Kidney epithelial cell (primary cell): ENCODE results near the gene LGR6. TPM values are rescaled to one million over a fixed set of nuclear protein-coding genes. Genes with fewer than 3 reads are reported as not detected.

Experiments
- DNase-seq: peaks from one replicate; pipeline ENCODE4 v3.0.0-alpha.2; 2010; ENCODE audit warnings: low read depth
- H3K27me3 ChIP-seq: 2 replicates; pipeline ENCODE4 v1.6.0; 2011; ENCODE audit warnings: low read length; ENCODE audit not compliant: control insufficient read depth, insufficient read depth
- H3K36me3 ChIP-seq: 2 replicates; pipeline ENCODE4 v1.5.1; 2011; ENCODE audit warnings: low read length; ENCODE audit not compliant: control insufficient read depth, insufficient read depth
- H3K4me3 ChIP-seq: 2 replicates; pipeline ENCODE4 v1.5.1; 2011; ENCODE audit warnings: low read depth, mild to moderate bottlenecking, control low read depth, low read length
- total RNA-seq: library from RNA; depleted of rRNA; stranded (reverse); fragments of >200 nt; gene quantifications from 2 replicates; pipeline ENCODE4 v1.2.3, GENCODE V29; 2015
- TF ChIP-seq, protein P1 (sequence below): IDR thresholded peaks from 2 replicates; pipeline ENCODE4 v1.5.1; 2011; ENCODE audit warnings: mild to moderate bottlenecking, moderate library complexity, low read length, control low read depth, inconsistent platforms; ENCODE audit not compliant: insufficient read depth, poor library complexity, severe bottlenecking

LGR6 gene
- total RNA-seq, 1 donor from 2014 or later: 0.08 TPM

DNA sequence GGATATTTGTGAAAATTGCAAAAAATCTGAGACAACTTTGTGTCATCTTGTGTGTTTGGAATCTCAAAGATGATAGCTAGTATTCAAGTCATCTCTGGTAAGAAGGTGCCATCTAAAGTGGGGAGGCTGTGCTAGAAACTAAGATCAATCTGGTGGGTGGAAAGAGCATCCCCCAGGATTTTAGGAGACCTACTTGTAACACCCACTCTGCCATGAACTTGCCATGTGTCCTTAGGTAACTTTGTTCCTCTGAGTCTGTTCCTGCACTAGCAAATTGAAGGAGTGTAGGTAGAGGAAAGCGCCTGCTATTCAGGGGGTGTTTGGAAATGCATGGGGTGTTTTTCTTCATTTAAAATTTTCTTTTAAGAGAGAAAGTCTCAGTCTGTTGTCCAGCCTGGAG is 24.4 kb downstream of the LGR6 start:
- no peak overlapping the region for H3K4me3 ChIP-seq
- DNase-seq: no peak
- H3K27me3 ChIP-seq: peaks cover 48% of the 10 kb centered on the region
- TF ChIP-seq, protein P1, sequence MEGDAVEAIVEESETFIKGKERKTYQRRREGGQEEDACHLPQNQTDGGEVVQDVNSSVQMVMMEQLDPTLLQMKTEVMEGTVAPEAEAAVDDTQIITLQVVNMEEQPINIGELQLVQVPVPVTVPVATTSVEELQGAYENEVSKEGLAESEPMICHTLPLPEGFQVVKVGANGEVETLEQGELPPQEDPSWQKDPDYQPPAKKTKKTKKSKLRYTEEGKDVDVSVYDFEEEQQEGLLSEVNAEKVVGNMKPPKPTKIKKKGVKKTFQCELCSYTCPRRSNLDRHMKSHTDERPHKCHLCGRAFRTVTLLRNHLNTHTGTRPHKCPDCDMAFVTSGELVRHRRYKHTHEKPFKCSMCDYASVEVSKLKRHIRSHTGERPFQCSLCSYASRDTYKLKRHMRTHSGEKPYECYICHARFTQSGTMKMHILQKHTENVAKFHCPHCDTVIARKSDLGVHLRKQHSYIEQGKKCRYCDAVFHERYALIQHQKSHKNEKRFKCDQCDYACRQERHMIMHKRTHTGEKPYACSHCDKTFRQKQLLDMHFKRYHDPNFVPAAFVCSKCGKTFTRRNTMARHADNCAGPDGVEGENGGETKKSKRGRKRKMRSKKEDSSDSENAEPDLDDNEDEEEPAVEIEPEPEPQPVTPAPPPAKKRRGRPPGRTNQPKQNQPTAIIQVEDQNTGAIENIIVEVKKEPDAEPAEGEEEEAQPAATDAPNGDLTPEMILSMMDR: no peak
- H3K36me3 ChIP-seq: no peaks in the 10 kb centered on the region

DNA sequence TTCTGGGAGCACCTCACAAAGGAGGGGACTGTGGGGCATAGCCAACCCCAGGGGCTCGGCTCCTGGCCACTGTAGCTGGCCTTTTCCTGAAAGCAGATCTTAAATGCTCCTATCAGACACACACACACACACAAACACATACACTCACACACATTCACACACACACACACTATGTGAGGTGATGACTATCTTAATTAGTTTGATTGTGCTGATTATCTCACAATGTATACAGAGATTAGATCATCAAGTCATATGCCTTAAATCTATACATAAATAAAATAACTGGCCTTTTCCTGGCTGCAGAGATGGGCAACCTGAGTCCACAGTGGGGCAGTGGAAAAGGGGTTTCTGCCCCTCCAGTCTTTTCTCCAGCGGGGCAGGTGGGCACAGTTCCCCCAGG is 27.1 kb downstream of the LGR6 start:
- DNase-seq: no peak
- H3K27me3 ChIP-seq: peaks cover 24% of the 10 kb centered on the region
- TF ChIP-seq, protein P1: no peak
- no peaks in the 10 kb centered on the region for H3K36me3 ChIP-seq
- no peak overlapping the region for H3K4me3 ChIP-seq

DNA sequence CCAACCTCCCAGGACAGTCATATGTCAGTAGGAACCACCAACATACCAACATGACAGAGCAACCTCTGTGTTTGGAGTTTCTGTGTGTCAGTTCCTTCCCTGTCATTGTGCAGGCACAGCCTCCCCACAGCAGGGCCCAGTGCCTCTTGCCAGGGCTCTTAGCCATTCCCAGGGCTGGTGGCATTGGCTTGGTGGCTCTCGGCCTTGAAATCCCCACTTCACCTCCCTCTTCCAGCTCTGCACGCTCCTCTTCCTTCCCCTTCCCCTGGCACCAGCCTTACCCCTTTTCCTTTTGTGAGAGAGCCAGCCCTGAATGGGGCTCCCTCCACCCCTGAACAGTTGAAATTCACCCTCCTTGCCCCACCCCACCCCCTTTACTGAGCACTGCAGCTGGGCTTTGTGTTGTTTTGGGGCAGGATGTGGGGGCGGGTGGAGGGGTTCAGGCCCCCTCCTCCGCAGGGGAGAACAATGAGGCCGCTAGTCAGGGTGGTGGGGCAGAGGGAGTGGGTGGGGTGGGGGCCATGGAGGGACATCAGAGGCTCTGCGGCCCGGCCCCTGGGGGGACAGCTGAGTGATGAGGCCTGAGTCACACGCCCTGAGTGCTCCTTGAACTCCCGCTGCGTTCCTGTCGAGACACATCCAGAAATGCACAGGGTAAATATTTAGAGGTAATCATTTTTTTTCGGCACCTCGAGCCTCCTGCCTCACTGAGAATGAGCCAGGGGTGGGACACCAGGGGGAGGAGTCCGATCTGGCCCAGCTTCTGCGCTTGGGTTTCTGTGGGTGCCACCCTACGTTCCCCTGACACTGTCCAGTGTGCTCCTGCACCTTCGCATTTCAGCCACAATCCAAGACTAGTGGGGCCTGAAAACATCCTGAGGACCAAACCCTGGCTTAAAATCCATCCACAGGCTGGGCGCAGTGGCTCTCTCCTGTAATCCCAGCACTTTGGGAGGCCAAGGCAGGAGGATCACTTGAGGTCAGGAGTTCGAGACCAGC is 28.6 kb downstream of the LGR6 start:
- Histone ChIP-seq H3K36me3 (no peaks in the 10 kb centered on the region), H3K4me3 (no peak overlapping the region), H3K27me3 (peaks cover 13% of the 10 kb centered on the region)
- TF ChIP-seq, protein P1: no peak
- DNase-seq: no peak

DNA sequence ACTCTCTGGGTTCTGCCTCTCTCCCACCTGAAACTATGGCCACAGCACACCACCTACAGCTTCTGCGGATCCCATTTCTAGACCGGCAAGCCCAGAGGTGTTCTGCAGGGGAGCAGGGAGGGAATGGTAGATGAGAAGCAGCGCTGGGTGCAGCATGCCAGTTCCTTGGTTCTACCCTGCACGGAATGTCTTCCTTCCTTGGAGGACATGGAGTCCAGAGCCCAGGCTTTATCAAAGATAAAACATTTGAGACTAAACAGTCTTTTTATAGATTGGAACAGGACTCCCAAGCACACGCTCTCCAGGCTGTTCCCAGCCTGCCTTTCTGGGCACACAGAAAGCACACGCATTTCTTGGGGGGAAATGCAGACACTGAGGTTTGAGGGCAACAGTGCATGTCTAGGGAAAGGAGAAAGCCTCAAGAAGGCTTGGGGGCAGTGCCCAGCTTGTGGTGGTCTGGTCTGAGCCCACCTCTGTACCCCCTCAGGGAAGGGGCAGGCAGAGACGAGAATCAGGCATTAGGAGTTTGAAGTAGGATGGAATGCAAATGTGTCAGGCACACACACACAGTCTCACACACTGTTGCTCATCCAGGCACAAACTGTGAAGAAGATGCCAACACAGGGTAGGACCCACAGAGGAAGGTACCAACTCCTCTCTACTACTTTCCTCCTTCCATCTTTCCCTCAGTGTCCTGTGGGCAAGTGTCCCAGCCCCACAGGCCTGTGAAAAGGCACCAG is 29.7 kb downstream of the LGR6 start:
- TF ChIP-seq, protein P1: no peak
- Histone ChIP-seq H3K36me3 (no peaks in the 10 kb centered on the region), H3K27me3 (peaks cover 9% of the 10 kb centered on the region), H3K4me3 (no peak overlapping the region)
- DNase-seq: no peak

DNA sequence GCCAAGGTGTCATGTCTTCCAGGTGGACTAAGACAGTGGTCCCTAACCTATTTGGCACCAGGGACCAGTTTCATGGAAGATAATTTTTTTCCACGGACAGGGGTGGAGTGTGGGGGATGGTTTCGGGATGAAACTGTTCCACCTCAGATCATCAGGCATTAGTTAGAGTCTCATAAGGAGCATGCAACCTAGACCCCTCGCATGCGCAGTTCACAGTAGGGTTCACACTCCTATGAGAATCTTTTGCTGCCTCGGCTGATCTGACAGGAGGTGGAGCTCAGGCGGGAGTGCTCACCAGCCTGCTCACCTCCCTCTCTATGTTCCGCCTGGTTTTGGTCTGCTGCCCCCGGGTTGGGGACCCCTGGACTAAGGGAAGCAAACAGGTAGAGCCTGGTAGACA is 30.9 kb downstream of the LGR6 start:
- peaks cover under 1% of the 10 kb centered on the region for H3K27me3 ChIP-seq
- no peak overlapping the region for H3K4me3 ChIP-seq
- no peak for DNase-seq
- TF ChIP-seq, protein P1: no peak
- H3K36me3 ChIP-seq: no peaks in the 10 kb centered on the region
